PC-9 (cell line): ENCODE measurements around the gene NFIX. TPM values are rescaled to one million over a fixed set of nuclear protein-coding genes. Genes with fewer than 3 reads are reported as not detected.

Experiments
- BruUV-seq: library from RNA; stranded (reverse); fragments of 400-500 nt; replicated peaks from 2 replicates; lab custom pipeline; 2021; lab: Mats Ljungman, UMichigan
- CTCF ChIA-PET: fragments of 300-600 bp; sonication (Branson Sonifier 250); formaldehyde crosslinking; loops from one replicate; lab custom pipeline; 2022; ENCODE audit warnings: antibody characterized with exemption; lab: Charles Lee
- POLR2A ChIA-PET: fragments of 300-600 bp; sonication (Branson Sonifier 250); formaldehyde crosslinking; loops from one replicate; lab custom pipeline; 2022; ENCODE audit warnings: antibody characterized with exemption; ENCODE audit not compliant: unreplicated experiment; lab: Charles Lee
- DNase-seq, 2 experiments: peaks; one replicate each; pipeline versions ENCODE4 v3.0.0 to v3.0.0-alpha.2; 2015 to 2022; ENCODE audit warnings: mixed read lengths in 1 of 2
- H2AFZ ChIP-seq: fragments of 200-600 bp; sonication (generic); 2 replicates; pipeline ENCODE4 v1.8.1; 2017; ENCODE audit warnings: antibody characterized with exemption
- H3F3A ChIP-seq: fragments of 200-600 bp; sonication (generic); 2 replicates; pipeline ENCODE4 v1.8.1; 2017; ENCODE audit warnings: antibody characterized with exemption, mild to moderate bottlenecking, low read depth; ENCODE audit not compliant: insufficient read depth
- H3K27ac ChIP-seq: fragments of 200-600 bp; sonication (generic); 2 replicates; pipeline ENCODE4 v1.6.1; 2016; ENCODE audit warnings: mixed run types
- H3K27me3 ChIP-seq: fragments of 200-600 bp; sonication (generic); 2 replicates; pipeline ENCODE4 v1.6.1; 2016; ENCODE audit warnings: low read depth, mixed run types; ENCODE audit not compliant: insufficient read depth
- H3K36me3 ChIP-seq: fragments of 200-600 bp; sonication (generic); 2 replicates; pipeline ENCODE4 v1.6.1; 2016; ENCODE audit warnings: low read depth, mixed run types
- H3K4me1 ChIP-seq: fragments of 200-600 bp; sonication (generic); replicated peaks from 2 replicates; pipeline ENCODE4 v1.6.1; 2016; ENCODE audit warnings: mixed run types; ENCODE audit not compliant: insufficient read depth
- H3K4me2 ChIP-seq: fragments of 200-600 bp; sonication (generic); 2 replicates; pipeline ENCODE4 v1.6.1; 2017; ENCODE audit warnings: mixed run types
- H3K4me3 ChIP-seq: fragments of 200-600 bp; sonication (generic); 2 replicates; pipeline ENCODE4 v1.6.1; 2016; ENCODE audit warnings: mixed run types
- H3K79me2 ChIP-seq: fragments of 200-600 bp; sonication (generic); 2 replicates; pipeline ENCODE4 v1.6.1; 2017; ENCODE audit warnings: low read depth, mixed run types
- H3K9me2 ChIP-seq: fragments of 200-600 bp; sonication (generic); 2 replicates; pipeline ENCODE4 v1.8.1; 2017; ENCODE audit warnings: mild to moderate bottlenecking; ENCODE audit not compliant: insufficient read depth
- H3K9me3 ChIP-seq: fragments of 200-600 bp; sonication (generic); 2 replicates; pipeline ENCODE4 v1.8.1; 2016; ENCODE audit warnings: low read depth; ENCODE audit not compliant: insufficient read depth
- H4K20me1 ChIP-seq: fragments of 200-600 bp; sonication (generic); 2 replicates; pipeline ENCODE4 v1.8.1; 2017; ENCODE audit not compliant: insufficient read depth
- CTCF ChIP-seq: fragments of 200-600 bp; sonication (generic); conservative IDR thresholded peaks from 2 replicates; pipeline ENCODE4 v1.6.1; 2017; ENCODE audit warnings: mixed run types, antibody characterized with exemption, mild to moderate bottlenecking, moderate library complexity
- EZH2 ChIP-seq: fragments of 200-600 bp; sonication (generic); IDR thresholded peaks from 2 replicates; pipeline ENCODE4 v1.8.0; 2017; ENCODE audit warnings: antibody characterized with exemption, low read depth
- intact Hi-C: fragments of 100-400 bp; cut with micrococcal nuclease; formaldehyde crosslinking; loops from one replicate; pipeline ENCODE4 v1.10.0; 2022; ENCODE audit not compliant: unreplicated experiment
- total RNA-seq: library from RNA; stranded (reverse); gene quantifications from 2 replicates; pipeline ENCODE4 v1.2.3, GENCODE V29; 2021

Gene NFIX
- total RNA-seq, 1 experiment from 2014 or later, result 24.2 TPM

- BruUV-seq, result no TSS peak
- no peak for DNase-seq
- TF ChIP-seq CTCF (no peak), EZH2 (no peak)
- Histone ChIP-seq H3K36me3 (no peaks in the 10 kb centered on the region), H2AFZ (no peak overlapping the region), H3K9me3 (no peaks in the 10 kb centered on the region), H3K27ac (no peak overlapping the region), H3K9me2 (no peaks in the 10 kb centered on the region), H3K27me3 (no peaks in the 10 kb centered on the region), H3K4me3 (no peak overlapping the region), H3K4me2 (no peak overlapping the region), H3K4me1 (no peaks in the 10 kb centered on the region), H3K79me2 (no peaks in the 10 kb centered on the region), H4K20me1 (no peaks in the 10 kb centered on the region), H3F3A (no peaks in the 10 kb centered on the region)
- ChIA-PET POLR2A (interaction anchor here (0.5 kb wide), 1 partner anchor 58 kb away, joined by 4 read pairs; no protein-coding TSS in a partner anchor), CTCF (interaction anchor here (1.1 kb wide), 1 partner anchor 9 kb away, joined by 3 read pairs; no protein-coding TSS in a partner anchor)
- intact Hi-C loops, result no loop called here
These were observed 90.4 kb downstream of the NFIX start for GRCh38 chr19:13085666-13086065.

DNA sequence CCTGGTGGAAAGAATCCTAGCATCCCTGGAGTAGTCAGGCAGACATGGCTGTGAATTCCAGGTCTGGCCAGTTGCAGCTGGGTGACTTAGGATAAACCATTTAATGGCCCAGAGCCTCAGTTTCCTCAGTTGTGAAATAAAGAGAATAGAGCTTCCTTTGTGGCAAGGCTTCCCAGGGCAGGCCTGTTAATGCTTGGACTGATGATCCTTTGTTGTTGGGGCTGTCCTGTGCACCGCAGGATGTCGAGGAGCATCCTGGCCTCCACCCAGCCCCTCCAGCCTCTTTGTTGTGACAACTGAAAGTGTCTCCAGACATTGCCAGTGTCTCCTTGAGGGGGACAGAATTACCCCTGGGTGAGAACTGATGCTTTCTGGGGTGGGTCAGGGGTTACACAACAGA lies 91.1 kb downstream of the NFIX start:
- Histone ChIP-seq H3K4me1 (no peaks in the 10 kb centered on the region), H2AFZ (no peak overlapping the region), H4K20me1 (no peaks in the 10 kb centered on the region), H3K4me2 (no peak overlapping the region), H3K36me3 (no peaks in the 10 kb centered on the region), H3K4me3 (no peak overlapping the region), H3K79me2 (no peaks in the 10 kb centered on the region), H3K9me3 (no peaks in the 10 kb centered on the region), H3K27ac (no peak overlapping the region), H3F3A (no peaks in the 10 kb centered on the region), H3K9me2 (no peaks in the 10 kb centered on the region), H3K27me3 (no peaks in the 10 kb centered on the region)
- CTCF ChIA-PET, result interaction anchor here (1.1 kb wide), 1 partner anchor 8 kb away, joined by 3 read pairs; no protein-coding TSS in a partner anchor
- TF ChIP-seq CTCF (no peak), EZH2 (no peak)
- BruUV-seq, result no TSS peak
- POLR2A ChIA-PET, result no interaction called here
- intact Hi-C loops, result no loop called here
- DNase-seq, result no peak

GRCh38 chr19:13087295-13087694 lies 92.0 kb downstream of the NFIX start:
- CTCF ChIA-PET, result no interaction called here
- Histone ChIP-seq H2AFZ (no peak overlapping the region), H3K4me3 (no peak overlapping the region), H3K4me1 (no peaks in the 10 kb centered on the region), H3F3A (no peaks in the 10 kb centered on the region), H3K27ac (no peak overlapping the region), H3K36me3 (no peaks in the 10 kb centered on the region), H3K79me2 (no peaks in the 10 kb centered on the region), H3K27me3 (no peaks in the 10 kb centered on the region), H3K4me2 (no peak overlapping the region), H4K20me1 (no peaks in the 10 kb centered on the region), H3K9me3 (no peaks in the 10 kb centered on the region), H3K9me2 (no peaks in the 10 kb centered on the region)
- no TSS peak for BruUV-seq
- no peak for TF ChIP-seq EZH2
- TF ChIP-seq CTCF, result no peak
- no peak for DNase-seq
- intact Hi-C loops, result no loop called here
- POLR2A ChIA-PET, result no interaction called here
